Kidney (tissue), 14 donors: ENCODE measurements around the gene VASH2. TPM values are rescaled to one million over a fixed set of nuclear protein-coding genes. Genes with fewer than 3 reads are reported as not detected.
"Not testable (repeated sequence)": the region's sequence is repeated elsewhere in the genome, so short reads cannot be mapped to it uniquely, and the experiment has no call there.

Source experiments
- DNase-seq, 5 donors: peaks; one replicate each; pipeline ENCODE4 v3.0.0-alpha.2; 2013 to 2020
- FAIRE-seq: peaks from 2 replicates; lab custom pipeline; 2012; peaks lifted over from hg19 to GRCh38; lab: Jason Lieb, UNC
- H3K27ac ChIP-seq, 2 donors: one replicate each; pipeline ENCODE4 v1.7.0; 2013; ENCODE audit warnings: low read depth in 2 of 2, low read length in 2 of 2, inconsistent platforms in 1 of 2
- H3K27me3 ChIP-seq: one replicate; pipeline ENCODE4 v1.7.1; 2013; ENCODE audit warnings: low read length, inconsistent platforms; ENCODE audit not compliant: control insufficient read depth, insufficient read depth
- H3K36me3 ChIP-seq, 3 donors: one replicate each; pipeline versions ENCODE4 v1.7.0 to v1.7.1; 2013; ENCODE audit warnings: low read length in 3 of 3, control low read depth in 1 of 3, inconsistent platforms in 1 of 3; ENCODE audit not compliant: insufficient read depth in 3 of 3, control insufficient read depth in 2 of 3
- H3K4me1 ChIP-seq, 3 donors: one replicate each; pipeline versions ENCODE4 v1.7.0 to v1.7.1; 2013; ENCODE audit warnings: low read length in 3 of 3, inconsistent platforms in 1 of 3, low read depth in 1 of 3; ENCODE audit not compliant: control insufficient read depth in 2 of 3, insufficient read depth in 2 of 3
- H3K4me3 ChIP-seq, 3 donors: one replicate each; pipeline versions ENCODE4 v1.7.0 to v1.8.1; 2013; ENCODE audit warnings: low read length in 3 of 3, control low read depth in 1 of 3, inconsistent platforms in 1 of 3
- H3K9ac ChIP-seq, 3 donors: one replicate each; pipeline versions ENCODE4 v1.7.0 to v1.7.1; 2013; ENCODE audit warnings: low read length in 3 of 3, control low read depth in 1 of 3, inconsistent platforms in 1 of 3
- H3K9me3 ChIP-seq, 3 donors: one replicate each; pipeline versions ENCODE4 v1.7.0 to v1.7.1; 2013; ENCODE audit warnings: low read length in 3 of 3, control low read depth in 1 of 3, inconsistent platforms in 1 of 3; ENCODE audit not compliant: control insufficient read depth in 2 of 3, insufficient read depth in 1 of 3
- intact Hi-C: fragments of 100-400 bp; cut with DNase I; formaldehyde crosslinking; loops from one replicate; pipeline ENCODE4 v1.11.1; 2022
- polyA plus RNA-seq: library from polyadenylated mRNA; stranded (reverse); fragments of 350-450 nt; fragmentation: Illumina TruSeq; extraction: RNeasy Lipid Tissue Mini Kit (QIAGEN cat#74804); gene quantifications from one replicate; pipeline ENCODE4 v1.2.3, GENCODE V29; 2014; ENCODE audit warnings: low read depth, low replicate concordance; ENCODE audit not compliant: insufficient read depth
- total RNA-seq: library from RNA; stranded (reverse); fragmentation: NEBNext Ultra II Directional; extraction: Animal tissue kit (Norgen Biotek cat#: 25700); gene quantifications from one replicate; pipeline ENCODE4 v1.2.1, GENCODE V29; 2021
- TF ChIP-seq, protein P1 (sequence below): IDR thresholded peaks from 3 replicates; pipeline ENCODE4 v1.5.1; 2012; ENCODE audit warnings: mild to moderate bottlenecking, moderate library complexity, borderline replicate concordance; ENCODE audit not compliant: insufficient read depth; ENCODE audit errors: extremely low read depth
- donor health status: control.
- donor health status: control.
- donor health status: control.
- donor health status: control.
- donor health status: control.
- donor health status: DM: yes; HTN: yes; CAD: no.
- donor health status: Normal renal cell carcinoma (clear cell type).

VASH2 gene
- total and polyA plus RNA-seq, 2 donors from 2014 or later: 0.57 TPM; not detected in 1

- FAIRE-seq (no peak), DNase-seq (no peak)
- Histone ChIP-seq H3K4me3 (no peak overlapping the region), H3K9me3 (no peaks in the 10 kb centered on the region), H3K36me3 (peaks cover 0 to 7% (median 0%) of the 10 kb centered on the region in 3 donors), H3K27me3 (no peaks in the 10 kb centered on the region), H3K9ac (no peak overlapping the region), H3K4me1 (peaks cover 0 to 9% (median 2%) of the 10 kb centered on the region in 3 donors), H3K27ac (no peak overlapping the region)
- intact Hi-C loops: loop anchor here (10.0 kb wide), 1 partner anchor 175 kb away; no protein-coding TSS in a partner anchor
- TF ChIP-seq, protein P1, sequence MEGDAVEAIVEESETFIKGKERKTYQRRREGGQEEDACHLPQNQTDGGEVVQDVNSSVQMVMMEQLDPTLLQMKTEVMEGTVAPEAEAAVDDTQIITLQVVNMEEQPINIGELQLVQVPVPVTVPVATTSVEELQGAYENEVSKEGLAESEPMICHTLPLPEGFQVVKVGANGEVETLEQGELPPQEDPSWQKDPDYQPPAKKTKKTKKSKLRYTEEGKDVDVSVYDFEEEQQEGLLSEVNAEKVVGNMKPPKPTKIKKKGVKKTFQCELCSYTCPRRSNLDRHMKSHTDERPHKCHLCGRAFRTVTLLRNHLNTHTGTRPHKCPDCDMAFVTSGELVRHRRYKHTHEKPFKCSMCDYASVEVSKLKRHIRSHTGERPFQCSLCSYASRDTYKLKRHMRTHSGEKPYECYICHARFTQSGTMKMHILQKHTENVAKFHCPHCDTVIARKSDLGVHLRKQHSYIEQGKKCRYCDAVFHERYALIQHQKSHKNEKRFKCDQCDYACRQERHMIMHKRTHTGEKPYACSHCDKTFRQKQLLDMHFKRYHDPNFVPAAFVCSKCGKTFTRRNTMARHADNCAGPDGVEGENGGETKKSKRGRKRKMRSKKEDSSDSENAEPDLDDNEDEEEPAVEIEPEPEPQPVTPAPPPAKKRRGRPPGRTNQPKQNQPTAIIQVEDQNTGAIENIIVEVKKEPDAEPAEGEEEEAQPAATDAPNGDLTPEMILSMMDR: no peak
Measured at GRCh38 chr1:212990276-212990675, 39.9 kb downstream of the VASH2 start.

- H3K36me3 ChIP-seq, H3K9me3 ChIP-seq, H3K4me3 ChIP-seq, H3K27me3 ChIP-seq, H3K9ac ChIP-seq, DNase-seq, FAIRE-seq, H3K4me1 ChIP-seq, H3K27ac ChIP-seq: not testable (repeated sequence)
- intact Hi-C loops: loop anchor here (10.0 kb wide), 1 partner anchor 179 kb away; no protein-coding TSS in a partner anchor
Measured at GRCh38 chr1:212993960-212994359, 43.6 kb downstream of the VASH2 start.

- intact Hi-C loops: loop anchor here (10.0 kb wide), 1 partner anchor 180 kb away; no protein-coding TSS in a partner anchor
- no peak for FAIRE-seq
Measured at GRCh38 chr1:212994926-212995325, 44.6 kb downstream of the VASH2 start.

GRCh38 chr1:213003256-213003655 lies 52.9 kb downstream of the VASH2 start:
- H3K9ac ChIP-seq: no peak overlapping the region
- peaks cover 2 to 17% (median 9%) of the 10 kb centered on the region in 3 donors for H3K36me3 ChIP-seq
- DNase-seq (no peak), FAIRE-seq (no peak)
- no peak overlapping the region for H3K4me3 ChIP-seq
- H3K4me1 ChIP-seq: no peaks in the 10 kb centered on the region
- H3K9me3 ChIP-seq: no peaks in the 10 kb centered on the region
- no peaks in the 10 kb centered on the region for H3K27me3 ChIP-seq
- intact Hi-C loops: no loop called here
- no peak overlapping the region for H3K27ac ChIP-seq
- TF ChIP-seq, protein P1: no peak

More at GRCh38 chr1:212994926-212995325, 44.6 kb downstream of the VASH2 start:
- H3K9ac ChIP-seq: no peak overlapping the region
- no peak overlapping the region for H3K27ac ChIP-seq
- TF ChIP-seq, protein P1: no peak
- H3K36me3 ChIP-seq: peaks cover 5 to 10% (median 5%) of the 10 kb centered on the region in 3 donors
- no peaks in the 10 kb centered on the region for H3K4me1 ChIP-seq
- H3K27me3 ChIP-seq: no peaks in the 10 kb centered on the region
- H3K4me3 ChIP-seq: no peak overlapping the region
- DNase-seq: no peak
- H3K9me3 ChIP-seq: no peaks in the 10 kb centered on the region
